CD14-positive monocyte (primary cell): ENCODE results near the gene MCF2L2. TPM values are rescaled to one million over a fixed set of nuclear protein-coding genes. Genes with fewer than 3 reads are reported as not detected.

Source experiments
- DNase-seq, 3 donors: peaks; one replicate each; pipeline ENCODE4 v3.0.0-alpha.2; 2011 to 2022
- H2AFZ ChIP-seq: 2 replicates; pipeline ENCODE4 v1.6.0; 2012; ENCODE audit warnings: mild to moderate bottlenecking, low read depth, low read length, inconsistent platforms; ENCODE audit not compliant: insufficient read depth, poor library complexity, severe bottlenecking
- H3K27ac ChIP-seq, 2 donors: 1 replicate in 1 of 2; 2 replicates in 1 of 2; pipeline ENCODE4 v1.5.1; 2012 to 2013; ENCODE audit warnings: low read length in 2 of 2, control low read depth in 1 of 2, inconsistent platforms in 1 of 2, low read depth in 1 of 2, mild to moderate bottlenecking in 1 of 2
- H3K27me3 ChIP-seq, 2 donors: one replicate each; pipeline versions ENCODE4 v1.6.0 to v1.6.1; 2011 to 2013; ENCODE audit warnings: low read length in 2 of 2; ENCODE audit not compliant: control insufficient read depth in 2 of 2, insufficient read depth in 2 of 2
- H3K36me3 ChIP-seq, 2 donors: replicated peaks in 1 of 2; 1 replicate in 1 of 2; 2 replicates in 1 of 2; pipeline versions ENCODE4 v1.5.1 to v1.6.1; 2012 to 2013; ENCODE audit warnings: low read length in 2 of 2, control low read depth in 1 of 2, inconsistent platforms in 1 of 2, mild to moderate bottlenecking in 1 of 2; ENCODE audit not compliant: insufficient read depth in 2 of 2, control insufficient read depth in 1 of 2
- H3K4me1 ChIP-seq, 2 donors: 1 replicate in 1 of 2; 2 replicates in 1 of 2; pipeline versions ENCODE4 v1.5.1 to v1.6.1; 2012 to 2013; ENCODE audit warnings: low read length in 2 of 2, control low read depth in 1 of 2, inconsistent platforms in 1 of 2, mild to moderate bottlenecking in 1 of 2, moderate library complexity in 1 of 2; ENCODE audit not compliant: insufficient read depth in 2 of 2, control insufficient read depth in 1 of 2
- H3K4me2 ChIP-seq: replicated peaks from 2 replicates; pipeline ENCODE3; 2012; ENCODE audit warnings: low read length, moderate library complexity, mild to moderate bottlenecking; ENCODE audit not compliant: poor library complexity, severe bottlenecking; ENCODE audit errors: extremely low read depth
- H3K4me3 ChIP-seq, 3 experiments: fragments of 200-600 bp in 1 of 3; sonication (generic) in 1 of 3; replicated peaks in 1 of 3; 1 replicate in 2 of 3; 2 replicates in 1 of 3; pipeline ENCODE4 v1.5.1; 2011 to 2013; ENCODE audit warnings: low read length in 3 of 3, mild to moderate bottlenecking in 3 of 3, control low read depth in 2 of 3, low read depth in 2 of 3, inconsistent platforms in 1 of 3, moderate library complexity in 1 of 3
- H3K79me2 ChIP-seq: 2 replicates; pipeline ENCODE4 v1.6.0; 2012; ENCODE audit warnings: mild to moderate bottlenecking, control low read depth, inconsistent platforms, low read length, moderate library complexity; ENCODE audit not compliant: insufficient read depth
- H3K9ac ChIP-seq: 2 replicates; pipeline ENCODE4 v1.6.0; 2017; ENCODE audit warnings: low read length, mild to moderate bottlenecking; ENCODE audit not compliant: insufficient read depth, poor library complexity, severe bottlenecking
- H3K9me3 ChIP-seq, 2 donors: replicated peaks in 1 of 2; 1 replicate in 1 of 2; 2 replicates in 1 of 2; pipeline versions ENCODE4 v1.5.1 to v1.6.1; 2012 to 2013; ENCODE audit warnings: low read length in 2 of 2, control low read depth in 1 of 2; ENCODE audit not compliant: control insufficient read depth in 1 of 2, insufficient read depth in 1 of 2
- H4K20me1 ChIP-seq: 2 replicates; pipeline ENCODE4 v1.6.0; 2012; ENCODE audit warnings: mild to moderate bottlenecking, low read length, control low read depth, moderate library complexity; ENCODE audit not compliant: insufficient read depth
- H3K27ac Mint-ChIP-seq, 7 donors: one replicate each; pipeline ENCODE4 v1.8.0; 2020; ENCODE audit warnings: mild to moderate bottlenecking in 7 of 7, mixed read lengths in 7 of 7, moderate library complexity in 6 of 7, inconsistent platforms in 2 of 7
- H3K27me3 Mint-ChIP-seq, 3 donors: one replicate each; pipeline ENCODE4 v1.8.0; 2021 to 2022; ENCODE audit warnings: low read depth in 3 of 3, mild to moderate bottlenecking in 3 of 3, mixed read lengths in 3 of 3, moderate library complexity in 3 of 3, inconsistent platforms in 1 of 3
- H3K36me3 Mint-ChIP-seq, 2 donors: one replicate each; pipeline ENCODE4 v1.8.0; 2020; ENCODE audit warnings: mixed read lengths in 2 of 2, inconsistent platforms in 1 of 2, mild to moderate bottlenecking in 1 of 2
- H3K4me1 Mint-ChIP-seq: one replicate; pipeline ENCODE4 v1.8.0; 2020; ENCODE audit warnings: mild to moderate bottlenecking, mixed read lengths
- H3K4me3 Mint-ChIP-seq, 2 donors: one replicate each; pipeline ENCODE4 v1.8.0; 2020; ENCODE audit warnings: mild to moderate bottlenecking in 2 of 2, mixed read lengths in 2 of 2, moderate library complexity in 1 of 2
- H3K9me3 Mint-ChIP-seq, 7 donors: one replicate each; pipeline ENCODE4 v1.8.0; 2020 to 2022; ENCODE audit warnings: mixed read lengths in 7 of 7, mild to moderate bottlenecking in 6 of 7, moderate library complexity in 6 of 7, inconsistent platforms in 2 of 7
- CTCF ChIP-seq: fragments of 200-600 bp; IDR thresholded peaks from one replicate; pipeline ENCODE4 v1.8.0; 2022; ENCODE audit warnings: antibody characterized with exemption, mild to moderate bottlenecking
- WGBS: methylation state at CpG from one replicate; pipeline ENCODE4 v1.1.5; 2013; ENCODE audit warnings: missing lambda C conversion rate; ENCODE audit not compliant: insufficient coverage; 5-methylcytosine and 5-hydroxymethylcytosine counted together
- intact Hi-C, 2 donors: fragments of 100-400 bp; cut with micrococcal nuclease; formaldehyde crosslinking; loops; one replicate each; pipeline versions ENCODE4 v1.15.0 to v1.15.1; 2023
- polyA plus RNA-seq, 3 donors: library from polyadenylated mRNA; depleted of rRNA in 1 of 3; unstranded in 2 of 3; stranded (reverse) in 1 of 3; fragments of 300-500 nt in 2 of 3; fragments of >200 nt in 1 of 3; fragmentation: Illumina TruSeq in 2 of 3; gene quantifications; 1 replicate in 2 of 3; 2 replicates in 1 of 3; pipeline ENCODE4 v1.2.3, GENCODE V29; 2012 to 2021

Gene MCF2L2
- polyA plus RNA-seq, 3 donors: 0.01 to 0.13 TPM; not detected in 1

GRCh38 chr3:183132409-183132808 lies 296.0 kb downstream of the MCF2L2 start:
- no peaks in the 10 kb centered on the region for H3K27me3 ChIP-seq
- H3K27ac ChIP-seq: no peak overlapping the region
- intact Hi-C loops: no loop called here
- Mint-ChIP-seq H3K36me3 (peaks cover 0 to 1% of the 10 kb centered on the region in 2 donors), H3K27me3 (peaks cover 2 to 5% (median 3%) of the 10 kb centered on the region in 3 donors), H3K9me3 (peaks cover 12 to 24% (median 18%) of the 10 kb centered on the region in 7 donors), H3K27ac (no peak overlapping the region), H3K4me3 (no peak overlapping the region), H3K4me1 (peaks cover 5% of the 10 kb centered on the region)
- TF ChIP-seq CTCF: no peak
- no peak overlapping the region for H3K9ac ChIP-seq
- H3K4me2 ChIP-seq: no peak overlapping the region
- H3K4me3 ChIP-seq: no peak overlapping the region
- no peaks in the 10 kb centered on the region for H3K36me3 ChIP-seq
- no peaks in the 10 kb centered on the region for H4K20me1 ChIP-seq
- no peaks in the 10 kb centered on the region for H3K79me2 ChIP-seq
- H3K4me1 ChIP-seq: no peaks in the 10 kb centered on the region
- 85% methylated on average over 2 of the region's 6 CpGs for WGBS
- H2AFZ ChIP-seq: no peak overlapping the region
- H3K9me3 ChIP-seq: peaks cover 8 to 13% of the 10 kb centered on the region in 2 donors
- DNase-seq: no peak

GRCh38 chr3:183131735-183132134 lies 296.7 kb downstream of the MCF2L2 start:
- H3K27me3 Mint-ChIP-seq: peaks cover 2 to 4% (median 3%) of the 10 kb centered on the region in 3 donors
- H3K4me3 ChIP-seq: no peak overlapping the region
- no peak overlapping the region for H3K4me2 ChIP-seq
- peaks cover 12 to 24% (median 18%) of the 10 kb centered on the region in 7 donors for H3K9me3 Mint-ChIP-seq
- no peaks in the 10 kb centered on the region for H3K4me1 ChIP-seq
- TF ChIP-seq CTCF: no peak
- no peak for DNase-seq
- H3K27ac Mint-ChIP-seq: no peak overlapping the region
- no peak overlapping the region for H3K9ac ChIP-seq
- WGBS: no CpG with 5 or more reads among the region's 4 CpGs
- H3K27me3 ChIP-seq: no peaks in the 10 kb centered on the region
- H3K36me3 ChIP-seq: no peaks in the 10 kb centered on the region
- no peaks in the 10 kb centered on the region for H3K79me2 ChIP-seq
- H4K20me1 ChIP-seq: no peaks in the 10 kb centered on the region
- H3K4me1 Mint-ChIP-seq: peaks cover 5% of the 10 kb centered on the region
- intact Hi-C loops: no loop called here
- no peak overlapping the region for H3K27ac ChIP-seq
- H2AFZ ChIP-seq: no peak overlapping the region
- peaks cover 8 to 13% of the 10 kb centered on the region in 2 donors for H3K9me3 ChIP-seq
- no peak overlapping the region for H3K4me3 Mint-ChIP-seq
- peaks cover 0 to 1% of the 10 kb centered on the region in 2 donors for H3K36me3 Mint-ChIP-seq
